ENCODE measurements around the gene SNX6.
A peak's percentile ranks its signal among the peaks of the same experiment; 100 is the strongest.

The SNX6 gene

DNA sequence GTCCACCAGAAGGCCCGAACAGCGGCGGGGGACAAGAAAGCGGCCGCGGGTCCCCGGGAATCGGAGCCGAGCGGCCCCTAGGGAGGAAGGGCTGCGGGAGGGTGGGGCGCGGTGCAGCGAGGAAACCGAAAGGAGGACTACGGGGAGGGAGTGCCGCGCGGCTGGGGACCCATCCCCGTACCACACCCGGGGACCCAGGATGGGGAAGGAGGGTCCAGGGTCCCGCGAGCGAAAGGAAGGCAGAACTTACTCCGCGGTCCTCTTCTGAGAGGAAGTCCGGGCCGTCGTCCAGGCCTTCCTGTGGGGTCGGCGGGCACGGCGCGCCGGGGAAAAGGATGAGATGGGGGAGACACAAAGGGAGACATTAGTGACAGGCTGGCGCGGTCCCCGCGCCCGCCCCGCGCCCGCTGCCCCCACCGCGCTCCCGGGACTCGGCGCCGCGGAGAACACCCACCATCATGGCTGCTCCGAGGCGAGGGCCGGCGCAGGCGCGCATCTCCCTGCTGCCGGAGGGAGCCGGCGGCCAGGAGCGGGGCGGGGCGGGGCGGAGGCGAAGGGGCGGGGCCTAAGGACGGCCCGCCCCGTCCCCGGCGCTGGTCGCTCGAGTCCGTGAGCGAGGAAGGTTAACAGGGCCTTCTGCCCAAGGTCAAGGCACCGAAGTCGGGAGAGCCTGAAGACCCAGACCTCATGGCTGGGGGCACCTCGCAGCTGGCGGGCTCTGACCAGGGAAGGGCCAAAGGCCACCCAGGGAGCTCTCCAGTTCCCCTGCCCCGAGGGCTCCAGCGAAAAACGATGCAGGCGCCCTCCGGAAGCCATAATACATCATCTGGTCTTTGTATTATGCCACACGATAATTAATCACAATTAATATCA lies at the start of gene SNX6:
Gene SNX6 (minus strand): TSS at position 492 of the 873 bp plus-strand sequence. CDS start 32 bp downstream, at position 460.
- TF ChIP-seq Cebpa-rat (IDR thresholded peaks at IDR 0.05): no peak
- Histone ChIP-seq H3K27me3 (no peaks in the 10 kb centered on the region), H3K4me1 (peaks cover 10 to 65% (median 19%) of the 10 kb centered on the region in 10 experiments; a peak in 16 of 20 replicates)

DNA sequence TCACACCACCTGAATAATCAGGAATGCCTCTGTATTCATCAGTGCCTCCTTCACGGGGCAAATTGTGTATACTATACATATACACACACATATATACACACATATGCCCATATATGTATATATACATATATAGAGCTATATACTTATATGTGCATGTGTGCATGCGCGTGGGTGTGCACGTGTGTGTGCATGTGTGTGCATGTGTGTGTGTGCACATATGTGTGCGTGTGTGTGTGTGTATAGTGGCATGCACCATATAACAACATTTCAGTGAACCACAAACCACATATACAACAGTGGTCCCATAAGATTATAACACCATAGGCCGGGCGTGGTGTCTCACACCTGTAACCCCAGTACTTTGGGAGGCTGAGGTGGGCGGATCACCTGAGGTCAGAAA lies 48.8 kb upstream of the SNX6 start:
- no peak overlapping the region for H3K9ac ChIP-seq
- no peak overlapping the region for H3K4me3 ChIP-seq
- no peaks in the 10 kb centered on the region for H3K9me3 ChIP-seq (replicated peaks in 1 of 11)
- TF ChIP-seq Cebpa-rat (IDR thresholded peaks at IDR 0.05): no peak
- no peak overlapping the region for H3K27ac ChIP-seq
- 0 out of 20 replicates have a peak, but pooled peaks cover 0 to 4% (median 0%) of the 10 kb centered on the region in 10 experiments for H3K4me1 ChIP-seq
- H3K36me3 ChIP-seq: no peaks in the 10 kb centered on the region
- no peaks in the 10 kb centered on the region for H3K27me3 ChIP-seq
- H3K4me2 ChIP-seq: no peak overlapping the region
- no peaks in the 10 kb centered on the region for H4K20me1 ChIP-seq

More for the DNA sequence above, at the start of gene SNX6:
- Histone ChIP-seq H3K36me3 (peaks cover 9 to 27% (median 23%) of the 10 kb centered on the region in 11 experiments; a peak in 21 of 22 replicates), H3K4me2 (peak within 1 kb of the TSS; percentile 76 to 97 (median 87)), H3K27ac (peak within 1 kb of the TSS; percentile 89 to 98 (median 95)), H3K9ac (peak within 1 kb of the TSS; percentile 91 to 99 (median 96)), H3K9me3 (replicated peaks in 1 of 11) (no peaks in the 10 kb centered on the region), H4K20me1 (peaks cover 21 to 38% (median 32%) of the 10 kb centered on the region in 11 experiments; a peak in 18 of 22 replicates), H3K4me3 (peak within 1 kb of the TSS; percentile 78 to 100 (median 94))

DNA sequence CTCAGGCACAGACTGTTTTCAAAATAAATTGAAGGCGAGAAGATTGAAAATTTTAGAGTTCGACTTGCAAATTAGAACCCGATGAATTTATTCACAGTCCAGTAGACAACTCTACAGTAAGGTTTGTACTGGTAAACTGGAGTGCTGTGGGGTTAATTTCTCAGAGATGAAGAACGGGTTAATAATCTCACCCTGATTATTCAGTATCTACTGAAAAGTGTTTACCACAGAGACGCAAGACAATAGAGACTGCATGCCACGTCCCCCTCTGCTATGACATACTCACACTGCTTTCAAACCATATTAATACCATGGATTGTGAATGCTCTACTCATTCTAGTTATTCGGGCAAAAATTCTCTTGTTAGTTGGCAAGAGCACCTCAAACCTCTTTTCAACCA lies 48.4 kb upstream of the SNX6 start:
- Histone ChIP-seq H3K4me3 (no peak overlapping the region), H3K9ac (no peak overlapping the region), H3K9me3 (replicated peaks in 1 of 11) (no peaks in the 10 kb centered on the region), H3K4me1 (0 out of 20 replicates have a peak, but pooled peaks cover 0 to 4% (median 0%) of the 10 kb centered on the region in 10 experiments), H3K27me3 (no peaks in the 10 kb centered on the region), H4K20me1 (no peaks in the 10 kb centered on the region), H3K36me3 (no peaks in the 10 kb centered on the region), H3K4me2 (no peak overlapping the region), H3K27ac (no peak overlapping the region)
- no peak for TF ChIP-seq Cebpa-rat (IDR thresholded peaks at IDR 0.05)

DNA sequence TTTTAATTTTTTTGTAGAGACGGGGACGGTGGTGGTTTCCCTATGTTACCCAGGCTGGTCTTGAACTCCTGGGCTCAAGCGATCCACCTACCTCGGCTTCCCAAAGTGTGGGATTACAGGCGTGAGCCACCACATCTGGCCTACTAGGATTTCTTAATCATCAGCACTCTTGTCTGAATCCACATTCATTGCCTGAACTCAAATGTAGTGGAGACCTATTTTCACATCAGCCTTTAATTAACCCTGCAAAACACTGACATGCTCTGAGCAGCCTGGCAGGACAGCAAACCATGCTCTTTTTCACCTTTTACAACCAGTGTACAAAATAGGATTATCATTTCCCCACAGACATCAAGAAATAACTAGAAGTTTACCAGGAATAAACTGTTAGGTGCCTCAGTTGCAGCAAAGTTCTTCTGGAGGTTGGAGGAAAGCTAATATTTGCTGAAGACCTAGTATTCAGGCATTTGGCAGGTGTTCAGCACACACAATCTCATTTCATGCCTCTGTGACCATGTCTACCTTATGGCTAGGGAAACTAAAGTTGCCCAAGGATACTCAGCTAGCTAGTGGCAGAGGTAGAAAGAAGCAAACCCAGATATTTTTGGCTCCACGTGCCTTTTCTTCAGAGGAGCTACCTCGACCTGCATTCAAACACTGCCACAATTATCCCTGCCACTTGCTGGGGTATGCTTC lies 46.7 kb upstream of the SNX6 start:
- H3K9ac ChIP-seq: no peak overlapping the region
- H3K4me1 ChIP-seq: peaks cover 0 to 9% (median 0%) of the 10 kb centered on the region in 10 experiments; a peak in 9 of 20 replicates
- H3K27me3 ChIP-seq: no peaks in the 10 kb centered on the region
- no peak overlapping the region for H3K4me3 ChIP-seq
- no peak overlapping the region for H3K4me2 ChIP-seq
- TF ChIP-seq Cebpa-rat (IDR thresholded peaks at IDR 0.05): no peak
- no peaks in the 10 kb centered on the region for H4K20me1 ChIP-seq
- H3K36me3 ChIP-seq: no peaks in the 10 kb centered on the region
- H3K9me3 ChIP-seq (replicated peaks in 1 of 11): no peaks in the 10 kb centered on the region
- H3K27ac ChIP-seq: no peak overlapping the region

DNA sequence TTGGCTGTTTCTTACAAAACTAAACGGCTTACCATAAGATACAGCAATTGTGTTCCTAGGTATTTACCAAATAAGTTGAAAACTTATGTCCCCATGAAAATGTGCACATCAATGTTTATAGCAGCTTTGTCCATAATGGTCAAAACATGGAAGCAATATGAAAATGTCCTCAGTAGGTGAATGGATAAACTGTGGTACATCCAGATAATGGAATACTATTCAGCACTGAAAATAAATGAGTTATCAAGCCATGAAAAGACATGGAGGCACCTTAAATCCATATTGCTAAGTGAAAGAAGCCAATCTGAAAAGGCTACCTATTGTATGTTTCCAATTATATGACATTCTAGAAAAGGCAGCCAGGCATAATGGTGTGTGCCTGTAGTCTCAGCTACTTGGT lies 43.8 kb upstream of the SNX6 start:
- Histone ChIP-seq H4K20me1 (no peaks in the 10 kb centered on the region), H3K4me2 (no peak overlapping the region), H3K27ac (no peak overlapping the region), H3K27me3 (no peaks in the 10 kb centered on the region), H3K9me3 (replicated peaks in 1 of 11) (no peaks in the 10 kb centered on the region), H3K4me1 (peaks cover 0 to 37% (median 0%) of the 10 kb centered on the region in 10 experiments; a peak in 9 of 20 replicates), H3K9ac (no peak overlapping the region), H3K4me3 (no peak overlapping the region), H3K36me3 (no peaks in the 10 kb centered on the region)
- TF ChIP-seq Cebpa-rat (IDR thresholded peaks at IDR 0.05): no peak

DNA sequence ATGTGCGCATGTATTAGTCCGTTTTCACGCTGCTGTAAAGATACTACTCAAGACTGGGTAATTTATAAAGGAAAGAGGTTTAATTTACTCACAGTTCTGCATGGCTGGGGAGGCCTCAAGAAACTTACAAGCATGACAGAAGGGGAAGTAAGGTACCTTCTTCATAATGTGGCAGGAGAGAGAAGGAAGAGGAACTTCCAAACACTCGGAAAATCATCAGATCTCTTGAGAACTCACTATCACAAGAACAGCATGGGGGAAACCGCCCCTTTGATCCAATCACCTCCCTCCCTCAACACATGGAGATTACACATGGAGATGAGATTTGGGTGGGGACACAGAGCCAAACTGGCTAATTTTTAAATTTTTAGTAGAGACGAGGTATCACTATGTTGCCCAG lies 41.8 kb upstream of the SNX6 start:
- Histone ChIP-seq H3K27me3 (no peaks in the 10 kb centered on the region), H3K4me3 (no peak overlapping the region), H3K4me2 (peak overlapping the region in 3 of 11 experiments; percentile 58 to 78 (median 72); a peak in 6 of 22 replicates), H3K27ac (peak overlapping the region in 4 of 11 experiments; percentile 12 to 45 (median 30); a peak in 4 of 22 replicates), H4K20me1 (no peaks in the 10 kb centered on the region), H3K9me3 (replicated peaks in 1 of 11) (no peaks in the 10 kb centered on the region), H3K36me3 (no peaks in the 10 kb centered on the region), H3K4me1 (peaks cover 0 to 57% (median 0%) of the 10 kb centered on the region in 10 experiments; a peak in 9 of 20 replicates), H3K9ac (peak overlapping the region in 2 of 11 experiments; percentile 9 to 13; a peak in 2 of 22 replicates)
- TF ChIP-seq Cebpa-rat (IDR thresholded peaks at IDR 0.05): no peak

DNA sequence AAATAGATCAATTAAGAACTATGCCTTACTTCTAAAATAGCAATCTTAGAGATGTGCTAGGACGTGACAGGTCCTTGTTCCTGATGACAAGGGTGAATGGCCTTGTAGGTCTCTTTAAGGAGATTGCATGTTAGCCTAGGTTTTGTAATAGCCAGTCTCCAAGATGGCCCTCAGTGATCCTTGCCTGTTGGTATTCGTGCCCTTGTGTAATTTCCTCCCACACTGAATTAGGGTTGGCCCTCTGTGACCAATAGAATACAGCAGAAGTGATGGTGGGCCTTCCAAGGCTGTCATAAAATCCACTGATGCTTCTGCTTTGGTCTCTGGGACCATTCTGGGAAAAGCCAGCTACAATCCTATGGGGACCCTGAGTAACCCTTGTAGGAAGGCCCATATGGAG lies 38.2 kb upstream of the SNX6 start:
- H3K9me3 ChIP-seq (replicated peaks in 1 of 11): peaks cover 0 to 4% (median 0%) of the 10 kb centered on the region in 11 experiments; a peak in 1 of 22 replicates
- H3K36me3 ChIP-seq: no peaks in the 10 kb centered on the region
- peak overlapping the region in 2 of 11 experiments; percentile 95; a peak in 3 of 22 replicates for H3K27ac ChIP-seq
- H3K4me1 ChIP-seq: peaks cover 0 to 90% (median 6%) of the 10 kb centered on the region in 10 experiments; a peak in 12 of 20 replicates
- no peaks in the 10 kb centered on the region for H3K27me3 ChIP-seq
- H3K4me3 ChIP-seq: no peak overlapping the region
- H3K9ac ChIP-seq: no peak overlapping the region
- no peaks in the 10 kb centered on the region for H4K20me1 ChIP-seq
- TF ChIP-seq Cebpa-rat (IDR thresholded peaks at IDR 0.05): no peak
- H3K4me2 ChIP-seq: peak overlapping the region in 3 of 11 experiments; percentile 53 to 69 (median 56); a peak in 6 of 22 replicates

DNA sequence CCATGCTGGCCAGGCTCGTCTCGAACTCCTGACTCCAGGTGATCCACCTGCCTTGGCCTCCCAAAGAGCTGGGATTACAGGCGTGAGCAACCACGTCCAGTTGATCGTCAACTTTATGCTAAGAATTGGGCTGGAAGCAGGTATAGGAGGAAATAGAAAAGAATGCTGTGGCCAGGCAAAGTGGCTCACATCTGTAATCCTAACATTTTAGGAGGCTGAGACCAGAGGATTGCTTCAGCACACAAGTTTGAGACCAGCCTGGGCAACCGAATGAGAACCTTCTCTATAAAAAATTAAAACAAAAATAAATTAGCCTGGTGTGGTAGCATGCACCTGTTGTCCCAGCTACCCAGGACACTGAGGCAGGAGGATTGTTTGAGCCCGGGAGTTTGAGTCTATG lies 37.1 kb upstream of the SNX6 start:
- no peaks in the 10 kb centered on the region for H3K36me3 ChIP-seq
- H4K20me1 ChIP-seq: no peaks in the 10 kb centered on the region
- H3K4me3 ChIP-seq: no peak overlapping the region
- H3K4me1 ChIP-seq: peaks cover 0 to 91% (median 6%) of the 10 kb centered on the region in 10 experiments; a peak in 12 of 20 replicates
- H3K27me3 ChIP-seq: no peaks in the 10 kb centered on the region
- TF ChIP-seq Cebpa-rat (IDR thresholded peaks at IDR 0.05): no peak
- peak overlapping the region in 4 of 11 experiments; percentile 31 to 84 (median 80); a peak in 6 of 22 replicates for H3K4me2 ChIP-seq
- H3K9me3 ChIP-seq (replicated peaks in 1 of 11): peaks cover 0 to 9% (median 5%) of the 10 kb centered on the region in 11 experiments; a peak in 11 of 22 replicates
- H3K27ac ChIP-seq: peak overlapping the region in 4 of 11 experiments; percentile 74 to 95 (median 92); a peak in 9 of 22 replicates
- H3K9ac ChIP-seq: peak overlapping the region in 3 of 11 experiments; percentile 49 to 77 (median 73); a peak in 7 of 22 replicates
